GM10266 (cell line): Measurements from ENCODE around the gene AMN.

Experiments used
- DNase-seq: peaks from one replicate; pipeline ENCODE4 v3.0.0; 2012; ENCODE audit errors: extremely low spot score
- TF ChIP-seq, protein P1 (sequence below): IDR thresholded peaks from 2 replicates; pipeline ENCODE4 v1.5.1; 2012; ENCODE audit warnings: mild to moderate bottlenecking, low read depth; ENCODE audit not compliant: control insufficient read depth, insufficient read depth; ENCODE audit errors: missing control alignments

Gene AMN

DNA sequence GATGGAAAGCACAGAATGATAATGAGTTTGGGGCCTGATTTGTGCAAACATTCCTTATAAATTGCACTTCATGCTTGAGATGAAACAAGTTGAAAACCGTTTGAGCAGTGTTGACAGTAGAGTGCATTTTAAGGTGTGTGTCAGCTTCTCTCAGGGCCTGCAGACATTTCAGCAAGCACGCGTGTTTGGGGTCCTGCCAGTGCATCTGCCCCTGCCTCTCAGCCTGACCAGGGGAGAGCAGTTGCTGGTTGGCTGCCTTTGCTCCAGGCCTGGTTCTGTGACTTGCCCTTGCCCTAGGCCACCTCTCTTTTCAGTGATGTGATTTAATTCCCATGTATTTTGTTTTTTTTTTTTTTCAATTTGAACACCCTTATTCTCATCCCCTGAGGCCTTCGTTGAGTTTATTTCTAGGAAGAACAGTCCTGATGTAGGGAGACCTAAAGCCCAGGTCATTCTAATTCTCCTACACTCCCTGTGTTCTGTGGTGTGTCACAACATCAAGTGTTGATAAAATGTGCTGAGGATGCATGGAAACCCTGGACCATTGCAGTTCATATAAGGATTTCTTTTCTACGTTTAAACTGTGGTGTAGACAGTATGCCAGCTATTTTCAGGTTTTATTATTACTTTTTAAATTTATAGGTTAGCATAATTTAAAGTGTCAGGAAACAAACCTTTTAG is 40.1 kb upstream of the AMN start:
- TF ChIP-seq, protein P1, sequence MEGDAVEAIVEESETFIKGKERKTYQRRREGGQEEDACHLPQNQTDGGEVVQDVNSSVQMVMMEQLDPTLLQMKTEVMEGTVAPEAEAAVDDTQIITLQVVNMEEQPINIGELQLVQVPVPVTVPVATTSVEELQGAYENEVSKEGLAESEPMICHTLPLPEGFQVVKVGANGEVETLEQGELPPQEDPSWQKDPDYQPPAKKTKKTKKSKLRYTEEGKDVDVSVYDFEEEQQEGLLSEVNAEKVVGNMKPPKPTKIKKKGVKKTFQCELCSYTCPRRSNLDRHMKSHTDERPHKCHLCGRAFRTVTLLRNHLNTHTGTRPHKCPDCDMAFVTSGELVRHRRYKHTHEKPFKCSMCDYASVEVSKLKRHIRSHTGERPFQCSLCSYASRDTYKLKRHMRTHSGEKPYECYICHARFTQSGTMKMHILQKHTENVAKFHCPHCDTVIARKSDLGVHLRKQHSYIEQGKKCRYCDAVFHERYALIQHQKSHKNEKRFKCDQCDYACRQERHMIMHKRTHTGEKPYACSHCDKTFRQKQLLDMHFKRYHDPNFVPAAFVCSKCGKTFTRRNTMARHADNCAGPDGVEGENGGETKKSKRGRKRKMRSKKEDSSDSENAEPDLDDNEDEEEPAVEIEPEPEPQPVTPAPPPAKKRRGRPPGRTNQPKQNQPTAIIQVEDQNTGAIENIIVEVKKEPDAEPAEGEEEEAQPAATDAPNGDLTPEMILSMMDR = no peak
- no peak for DNase-seq

DNA sequence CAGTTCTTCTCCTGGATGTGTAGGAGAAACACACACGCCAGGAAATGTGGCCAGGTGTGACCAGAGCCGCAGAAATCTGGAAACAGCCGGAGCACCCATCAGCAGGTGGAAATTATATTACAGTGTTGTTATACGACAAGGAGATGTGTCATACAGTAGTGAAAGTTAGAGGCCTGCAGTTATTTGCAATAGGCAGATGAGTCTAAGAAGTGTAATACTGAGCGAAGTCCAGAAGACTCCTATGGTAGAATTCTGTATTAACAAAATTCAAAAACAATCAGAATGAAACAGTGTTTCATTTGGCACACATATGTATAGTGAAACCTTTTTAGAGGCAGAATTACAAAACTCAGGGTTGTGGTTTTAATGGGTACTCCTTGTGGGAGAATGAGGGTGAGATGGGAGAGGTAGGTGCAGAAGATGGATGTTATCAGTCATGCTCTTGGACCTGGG is 39.3 kb upstream of the AMN start:
- TF ChIP-seq, protein P1 = no peak
- DNase-seq = no peak

DNA sequence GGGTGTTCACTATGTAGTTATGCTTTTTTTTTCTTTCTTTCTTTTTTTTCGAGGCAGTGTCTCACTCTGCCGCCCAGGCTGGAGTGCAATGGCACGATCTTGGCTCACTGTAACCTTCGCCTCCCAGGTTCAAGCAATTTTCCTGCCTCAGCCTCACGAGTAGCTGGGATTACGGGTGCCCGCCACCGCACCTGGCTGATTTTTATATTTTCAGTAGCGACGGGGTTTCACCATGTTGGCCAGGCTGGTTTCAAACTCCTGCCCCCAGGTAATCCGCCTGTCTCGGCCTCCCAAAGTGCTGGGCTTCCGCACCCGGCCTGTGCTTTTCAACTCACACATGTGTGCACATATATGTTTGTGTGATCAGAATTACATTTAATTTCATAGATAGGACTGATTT is 38.9 kb upstream of the AMN start:
- no peak for DNase-seq
- TF ChIP-seq, protein P1 = no peak

DNA sequence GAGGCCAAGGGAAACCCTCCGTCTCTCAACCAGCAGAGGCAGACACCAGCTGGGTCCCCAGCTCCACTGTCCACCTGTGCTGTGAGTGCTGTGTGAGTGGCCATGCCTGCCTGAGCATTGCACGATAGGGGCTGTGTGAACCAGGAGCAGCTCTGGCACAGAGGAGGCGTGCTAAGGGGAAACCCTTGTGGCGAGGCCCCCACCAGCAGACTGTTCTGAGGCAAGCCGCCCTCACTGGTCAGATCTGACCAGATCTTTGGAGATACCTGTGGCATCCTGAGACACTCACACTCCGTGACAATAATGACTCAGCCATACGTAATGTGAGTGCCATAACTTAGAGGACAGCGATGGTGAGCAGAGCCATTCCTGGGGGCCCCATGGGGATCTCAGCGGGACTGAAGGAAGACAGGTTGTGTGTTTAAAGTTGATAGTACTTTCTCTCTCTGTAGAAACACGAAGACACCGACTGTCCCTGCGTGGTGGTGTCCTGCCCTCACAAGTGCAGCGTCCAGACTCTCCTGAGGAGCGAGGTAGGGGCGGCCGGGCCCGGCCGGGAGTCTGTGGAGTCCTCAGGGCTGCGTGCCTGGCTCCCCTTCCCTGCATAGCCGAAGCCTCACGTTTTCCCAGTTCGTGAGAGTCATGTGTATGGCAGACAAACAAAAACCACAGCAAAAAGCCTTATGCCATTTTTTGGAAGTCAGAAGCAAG is 36.6 kb upstream of the AMN start:
- DNase-seq = no peak

DNA sequence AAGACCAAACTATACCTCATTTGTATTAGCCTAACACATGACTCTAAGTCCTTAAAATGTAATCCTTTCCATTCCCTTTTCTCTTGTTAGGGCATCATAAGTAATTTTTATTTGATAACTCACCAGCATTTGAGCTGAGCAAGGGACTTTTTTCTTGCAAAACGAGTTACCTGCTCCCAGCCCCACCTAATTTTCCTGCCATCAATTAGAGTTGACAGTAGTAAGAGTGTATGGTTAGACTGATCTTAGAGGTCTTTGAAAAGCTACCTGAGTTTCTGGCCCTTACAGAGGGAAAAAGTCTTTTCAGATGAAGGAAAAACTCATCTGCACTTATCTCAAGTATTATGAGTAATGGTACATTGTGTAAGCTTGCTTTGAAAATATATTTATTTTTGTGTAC is 33.7 kb upstream of the AMN start:
- no peak for DNase-seq
- TF ChIP-seq, protein P1 = no peak

More for the DNA sequence above, 36.6 kb upstream of the AMN start:
- TF ChIP-seq, protein P1 = no peak

DNA sequence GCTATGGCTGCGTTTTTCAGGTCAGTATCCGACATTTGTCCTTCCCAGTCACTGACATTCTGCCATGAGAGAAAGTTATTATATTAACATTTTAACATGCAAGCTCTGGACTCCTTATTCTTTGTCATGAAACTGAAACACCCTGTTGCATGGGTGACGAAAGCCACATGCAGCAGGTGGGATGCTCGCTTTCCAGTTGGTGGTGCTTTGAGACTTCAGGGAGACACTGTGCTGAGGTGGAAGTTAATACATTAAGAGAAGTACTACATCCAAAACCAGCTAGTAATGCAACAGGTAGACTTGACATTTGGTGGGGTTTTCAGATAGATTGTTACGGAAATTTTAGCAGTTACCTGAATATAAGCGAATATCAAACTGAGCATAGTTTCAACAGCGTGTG is 32.8 kb upstream of the AMN start:
- DNase-seq = no peak

More for the DNA sequence above, 32.8 kb upstream of the AMN start:
- TF ChIP-seq, protein P1 = no peak
